Activated CD8-positive, alpha-beta T cell treated with anti-CD3 and anti-CD28 coated beads, Interleukin-2, amount 10 ng/mL, durations not matched to agents 7 days and 5 days (primary cell): ENCODE data around the gene WIPI1. TPM values are rescaled to one million over a fixed set of nuclear protein-coding genes. Genes with fewer than 3 reads are reported as not detected.
A peak's percentile ranks its signal among the peaks of the same experiment; 100 is the strongest.

ENCODE experiments used
- ATAC-seq: fragments of 150-1000 bp; cut with Tn5 transposase; one replicate; pipeline ENCODE4 v1.10.0; 2021; ENCODE audit warnings: moderate library complexity
- CTCF ChIA-PET: fragments of 350-600 bp; sonication (Branson Sonifier 250); formaldehyde crosslinking; loops from one replicate; lab custom pipeline; 2021; ENCODE audit warnings: antibody characterized with exemption; lab: Charles Lee
- POLR2A ChIA-PET: fragments of 350-600 bp; sonication (Branson Sonifier 250); formaldehyde crosslinking; loops from one replicate; lab custom pipeline; 2021; ENCODE audit warnings: antibody characterized with exemption; lab: Charles Lee
- DNase-seq: peaks from one replicate; pipeline ENCODE4 v3.0.0-alpha.2; 2020
- H3K27ac Mint-ChIP-seq: one replicate; pipeline ENCODE4 v1.8.0; 2021; ENCODE audit warnings: mild to moderate bottlenecking, mixed read lengths
- H3K27me3 Mint-ChIP-seq: one replicate; pipeline ENCODE4 v1.8.0; 2021; ENCODE audit warnings: low read depth, mixed read lengths
- H3K36me3 Mint-ChIP-seq: one replicate; pipeline ENCODE4 v1.8.0; 2021; ENCODE audit warnings: low read depth, mixed read lengths
- H3K4me1 Mint-ChIP-seq: one replicate; pipeline ENCODE4 v1.8.0; 2021; ENCODE audit warnings: low read depth, mixed read lengths
- H3K4me3 Mint-ChIP-seq: one replicate; pipeline ENCODE4 v1.8.0; 2021; ENCODE audit warnings: mild to moderate bottlenecking, mixed read lengths
- H3K9me3 Mint-ChIP-seq: one replicate; pipeline ENCODE4 v1.8.0; 2022; ENCODE audit warnings: mixed read lengths; ENCODE audit not compliant: insufficient read depth
- total RNA-seq, 2 experiments: library from RNA; stranded (reverse); gene quantifications; one replicate each; pipeline ENCODE4 v1.2.3, GENCODE V29; 2021

WIPI1 gene
- total RNA-seq, 2 experiments from 2014 or later: 40.8 to 41.4 TPM

DNA sequence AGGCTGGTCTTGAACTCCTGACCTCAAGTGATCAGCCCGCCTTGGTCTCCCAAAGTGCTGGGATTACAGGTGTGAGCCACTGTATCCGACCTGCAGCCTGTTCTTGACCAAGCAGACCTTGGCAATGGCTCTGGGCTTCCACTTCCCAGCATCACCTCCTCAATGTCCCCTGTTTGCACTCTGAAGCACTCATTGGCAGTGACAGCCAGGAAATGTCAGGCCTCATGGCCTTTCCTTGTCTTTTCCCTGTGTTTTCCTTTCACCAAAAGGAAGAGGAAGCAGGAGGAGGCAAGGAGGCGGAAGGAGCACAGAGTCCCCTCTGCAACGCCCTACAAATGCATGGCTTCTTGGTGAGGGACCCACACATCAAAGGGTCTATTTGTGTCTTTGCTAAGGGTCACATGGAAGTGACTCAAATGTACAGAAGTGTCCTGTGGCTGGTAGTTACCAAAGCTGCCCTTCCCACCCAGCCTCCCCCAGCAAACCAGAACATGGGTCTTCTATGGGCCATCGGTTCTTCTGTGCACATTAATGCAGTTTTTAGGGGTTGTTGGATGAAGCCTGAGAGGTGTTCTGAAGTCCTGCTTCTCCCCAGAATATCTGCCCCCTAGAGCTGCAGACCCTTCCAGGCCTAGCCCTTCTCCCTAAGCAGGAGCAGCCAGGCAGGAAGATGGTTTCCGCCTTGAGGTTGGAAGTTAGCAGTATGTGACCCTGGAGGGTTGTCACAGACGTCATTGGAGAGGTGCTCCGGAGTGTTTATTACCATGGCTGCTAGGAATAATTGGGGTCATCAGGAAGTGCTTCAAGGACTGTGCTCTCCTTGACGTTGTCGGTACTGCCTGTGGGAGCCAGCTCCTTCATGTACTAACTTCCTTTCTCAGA is 60.8 kb downstream of the WIPI1 start:
- H3K36me3 Mint-ChIP-seq: peaks cover 16% of the 10 kb centered on the region
- POLR2A ChIA-PET: interaction anchor here (1.0 kb wide), 1 partner anchor 105 kb away, joined by 3 read pairs; the partner anchor contains the start of genes ARSG and SLC16A6
- ATAC-seq (peak; percentile 6), DNase-seq (no peak)
- H3K4me1 Mint-ChIP-seq: peaks cover 39% of the 10 kb centered on the region
- peaks cover 6% of the 10 kb centered on the region for H3K9me3 Mint-ChIP-seq
- H3K27me3 Mint-ChIP-seq: no peaks in the 10 kb centered on the region
- CTCF ChIA-PET: interaction anchor here (1.0 to 2.8 kb wide), 7 partner anchors 9 to 134 kb away, joined by 3 to 11 read pairs (median 3); partner anchors contain the start of gene ARSG
- no peak overlapping the region for H3K4me3 Mint-ChIP-seq
- H3K27ac Mint-ChIP-seq: peak overlapping the region; percentile 60

DNA sequence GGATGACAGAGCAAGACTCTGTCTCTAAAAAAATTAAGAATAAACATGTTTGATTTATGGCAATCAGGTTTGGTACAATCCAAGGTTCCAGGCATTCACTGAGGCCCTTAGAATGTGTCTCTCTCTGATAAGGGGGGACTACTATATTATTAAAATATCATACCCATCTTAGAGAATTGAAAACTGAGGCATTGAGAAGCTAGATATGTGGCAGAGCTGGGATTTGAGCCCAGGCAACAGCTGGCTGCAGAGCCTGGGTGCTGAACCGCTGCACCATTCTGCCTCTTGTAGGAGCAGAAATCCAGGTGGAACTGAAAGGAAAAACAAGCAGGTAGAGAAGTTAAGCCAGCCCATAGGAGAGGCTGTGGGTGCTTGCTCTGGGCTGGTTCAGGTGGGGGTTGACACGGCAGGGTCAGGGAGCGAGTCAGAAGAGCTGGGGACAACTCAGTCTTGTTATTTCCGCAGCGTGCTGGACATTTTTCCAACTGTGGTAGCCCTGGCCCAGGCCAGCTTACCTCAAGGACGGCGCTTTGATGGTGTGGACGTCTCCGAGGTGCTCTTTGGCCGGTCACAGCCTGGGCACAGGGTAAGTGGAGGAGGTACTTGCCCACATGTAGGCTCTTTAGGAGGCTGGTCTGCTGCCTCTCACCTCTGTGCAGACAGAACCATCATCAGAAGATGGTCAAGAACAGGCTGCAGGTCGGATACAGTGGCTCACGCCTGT is 62.5 kb downstream of the WIPI1 start:
- no peak for ATAC-seq
- peaks cover 30% of the 10 kb centered on the region for H3K4me1 Mint-ChIP-seq
- ChIA-PET POLR2A (no interaction called here), CTCF (interaction anchor here (0.9 to 1.6 kb wide), 4 partner anchors 21 to 132 kb away, joined by 3 to 4 read pairs (median 4); partner anchors contain the start of gene ARSG)
- no peak for DNase-seq
- peaks cover 6% of the 10 kb centered on the region for H3K9me3 Mint-ChIP-seq
- no peak overlapping the region for H3K27ac Mint-ChIP-seq
- no peaks in the 10 kb centered on the region for H3K27me3 Mint-ChIP-seq
- H3K4me3 Mint-ChIP-seq: no peak overlapping the region
- H3K36me3 Mint-ChIP-seq: peaks cover 16% of the 10 kb centered on the region

DNA sequence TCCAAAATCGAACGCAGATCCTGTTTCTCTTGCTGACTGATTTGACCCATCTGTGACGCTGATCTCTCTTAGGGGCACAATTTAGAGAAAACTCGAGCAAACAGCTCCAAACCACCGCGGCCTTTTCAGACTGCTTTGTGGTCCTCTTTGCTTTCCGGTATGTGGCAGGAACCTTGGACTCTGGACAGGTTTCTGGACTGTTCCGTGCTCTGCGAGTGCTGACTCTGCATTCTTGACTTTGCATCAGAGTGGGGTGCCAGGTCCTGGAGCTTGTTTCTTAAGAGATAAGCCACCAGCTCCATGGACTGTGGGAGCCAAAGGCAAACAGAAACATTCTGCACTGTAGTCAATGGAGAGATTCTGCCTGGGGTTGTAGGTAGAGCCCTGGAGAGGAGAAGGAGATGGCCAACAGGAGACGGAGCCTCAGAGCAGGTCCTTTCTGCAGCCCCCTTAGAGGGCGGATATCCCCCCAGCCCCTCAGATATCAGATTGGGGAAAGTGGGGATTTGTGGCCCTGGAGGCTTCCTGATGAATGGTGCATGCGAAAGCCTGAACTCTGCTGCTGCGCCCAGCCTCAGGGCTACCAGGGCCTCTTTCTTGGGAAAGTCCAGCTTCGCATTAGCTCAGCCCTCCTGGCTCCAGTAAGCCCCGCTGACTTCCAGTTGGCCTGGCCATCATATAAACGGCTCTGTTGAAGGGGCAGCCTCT is 65.6 kb downstream of the WIPI1 start:
- H3K4me3 Mint-ChIP-seq: no peak overlapping the region
- H3K4me1 Mint-ChIP-seq: peaks cover 11% of the 10 kb centered on the region
- ChIA-PET POLR2A (interaction anchor here (1.0 kb wide), 1 partner anchor 101 kb away, joined by 3 read pairs; the partner anchor contains the start of genes ARSG and SLC16A6), CTCF (interaction anchor here (1.0 to 1.5 kb wide), 3 partner anchors 8 to 45 kb away, joined by 3 to 4 read pairs (median 3); no protein-coding TSS in a partner anchor)
- DNase-seq: no peak
- peaks cover 6% of the 10 kb centered on the region for H3K9me3 Mint-ChIP-seq
- no peak overlapping the region for H3K27ac Mint-ChIP-seq
- peaks cover 13% of the 10 kb centered on the region for H3K36me3 Mint-ChIP-seq
- ATAC-seq: no peak
- no peaks in the 10 kb centered on the region for H3K27me3 Mint-ChIP-seq

DNA sequence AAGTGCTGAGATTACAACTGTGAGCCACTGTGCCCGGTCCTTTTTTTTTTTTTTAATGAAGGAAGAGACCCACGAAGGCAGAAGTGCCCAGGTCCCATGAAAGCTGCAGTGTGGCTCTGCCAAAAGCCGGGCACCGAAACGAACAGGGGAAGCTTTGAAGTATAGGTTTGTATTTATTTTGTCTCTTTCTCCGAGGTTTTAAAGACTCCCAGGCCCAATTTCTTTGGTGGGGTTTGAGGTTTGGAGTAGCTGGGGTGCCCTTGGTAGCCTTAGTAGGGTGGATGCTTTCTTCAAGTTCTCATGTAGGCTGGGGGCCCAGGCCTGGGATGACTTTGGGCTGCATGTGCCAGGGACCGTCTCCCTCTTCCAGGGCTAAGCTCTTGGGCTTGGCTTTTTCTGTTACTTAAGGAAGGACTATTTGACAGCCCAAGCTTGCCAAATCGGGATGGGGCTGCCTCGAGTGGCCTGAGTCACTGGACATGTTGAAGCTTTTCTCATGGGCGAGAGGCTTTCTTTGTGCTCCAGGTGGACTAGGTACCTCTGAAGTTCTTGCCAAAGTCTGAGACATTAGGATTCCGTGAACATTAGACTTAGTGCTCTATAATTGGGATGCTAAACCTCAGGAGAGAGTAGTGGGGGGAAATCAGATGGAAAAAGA is 66.3 kb downstream of the WIPI1 start:
- ATAC-seq (no peak), DNase-seq (no peak)
- peaks cover 5% of the 10 kb centered on the region for H3K4me1 Mint-ChIP-seq
- H3K9me3 Mint-ChIP-seq: peaks cover 6% of the 10 kb centered on the region
- ChIA-PET POLR2A (interaction anchor here (1.0 kb wide), 1 partner anchor 100 kb away, joined by 3 read pairs; the partner anchor contains the start of genes ARSG and SLC16A6), CTCF (interaction anchor here (1.0 to 1.5 kb wide), 3 partner anchors 8 to 46 kb away, joined by 3 to 4 read pairs (median 3); no protein-coding TSS in a partner anchor)
- no peak overlapping the region for H3K4me3 Mint-ChIP-seq
- H3K36me3 Mint-ChIP-seq: peaks cover 7% of the 10 kb centered on the region
- no peak overlapping the region for H3K27ac Mint-ChIP-seq
- H3K27me3 Mint-ChIP-seq: no peaks in the 10 kb centered on the region

DNA sequence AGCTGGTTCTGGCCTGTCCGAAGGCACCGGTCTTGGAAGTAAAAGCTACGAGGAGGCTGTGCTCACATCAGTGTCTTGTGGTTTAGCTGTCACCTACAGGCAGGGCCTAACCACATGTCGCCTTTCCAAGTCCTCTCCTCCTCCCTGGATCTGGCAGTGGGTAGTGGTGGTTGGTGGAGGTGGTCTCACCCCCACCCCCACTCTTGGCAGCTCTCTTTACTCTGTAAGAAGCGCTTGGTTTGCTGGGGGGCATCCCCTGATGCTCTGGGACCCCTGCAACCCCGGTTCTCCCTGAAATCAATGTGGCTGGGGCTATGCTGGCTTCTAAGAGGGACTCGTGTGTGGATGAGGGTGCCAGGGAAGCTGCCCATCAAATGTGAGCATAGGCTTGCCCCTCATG is 68.3 kb downstream of the WIPI1 start:
- Mint-ChIP-seq H3K36me3 (no peaks in the 10 kb centered on the region), H3K27me3 (no peaks in the 10 kb centered on the region), H3K4me3 (no peak overlapping the region), H3K27ac (no peak overlapping the region), H3K9me3 (no peaks in the 10 kb centered on the region), H3K4me1 (peaks cover 17% of the 10 kb centered on the region)
- CTCF ChIA-PET: interaction anchor here (1.5 kb wide), 1 partner anchor 36 kb away, joined by 3 read pairs; no protein-coding TSS in a partner anchor
- DNase-seq (no peak), ATAC-seq (no peak)
- POLR2A ChIA-PET: no interaction called here

DNA sequence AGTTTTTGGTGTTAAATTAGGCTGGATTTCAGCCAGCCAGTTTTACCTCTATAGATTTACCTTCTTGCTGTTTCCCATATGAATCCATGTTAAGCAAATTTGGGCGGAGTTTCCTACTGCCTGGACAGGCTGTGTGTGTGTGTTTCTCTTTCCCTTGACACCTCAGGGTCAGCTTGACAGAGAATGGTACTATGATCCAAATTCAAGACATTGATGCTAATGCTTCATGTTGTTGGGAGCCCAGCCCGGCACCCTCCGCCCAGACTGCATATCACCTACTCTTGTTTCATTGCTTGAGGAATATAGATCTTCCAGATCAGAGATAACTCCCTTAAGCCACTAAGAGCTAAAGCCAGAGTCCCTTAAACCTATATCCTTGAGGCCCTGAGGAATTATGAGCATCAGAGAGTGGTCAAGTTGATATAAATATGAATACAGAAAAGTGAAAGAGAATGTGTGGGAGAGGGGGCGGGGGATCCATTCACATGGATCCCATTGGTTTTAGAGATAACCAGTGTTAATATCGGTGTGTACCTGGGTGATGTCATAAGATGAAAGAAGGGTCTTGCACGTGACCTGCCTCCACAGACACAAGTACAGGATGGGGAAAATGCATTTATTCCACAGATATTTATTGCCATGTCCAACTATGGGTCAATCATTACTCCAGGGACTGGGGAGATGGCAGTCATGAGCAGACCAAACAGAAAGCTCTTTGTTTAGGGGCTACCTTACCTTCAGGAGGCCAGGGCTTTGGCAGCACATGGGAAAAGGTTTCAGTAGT is 69.7 kb downstream of the WIPI1 start:
- ATAC-seq (no peak), DNase-seq (no peak)
- CTCF ChIA-PET: interaction anchor here (0.7 to 1.9 kb wide), 3 partner anchors 8 to 35 kb away, joined by 3 to 8 read pairs (median 3); no protein-coding TSS in a partner anchor
- POLR2A ChIA-PET: no interaction called here
- peaks cover 31% of the 10 kb centered on the region for H3K4me1 Mint-ChIP-seq
- H3K27me3 Mint-ChIP-seq: no peaks in the 10 kb centered on the region
- H3K36me3 Mint-ChIP-seq: no peaks in the 10 kb centered on the region
- H3K27ac Mint-ChIP-seq: no peak overlapping the region
- no peak overlapping the region for H3K4me3 Mint-ChIP-seq
- no peaks in the 10 kb centered on the region for H3K9me3 Mint-ChIP-seq

DNA sequence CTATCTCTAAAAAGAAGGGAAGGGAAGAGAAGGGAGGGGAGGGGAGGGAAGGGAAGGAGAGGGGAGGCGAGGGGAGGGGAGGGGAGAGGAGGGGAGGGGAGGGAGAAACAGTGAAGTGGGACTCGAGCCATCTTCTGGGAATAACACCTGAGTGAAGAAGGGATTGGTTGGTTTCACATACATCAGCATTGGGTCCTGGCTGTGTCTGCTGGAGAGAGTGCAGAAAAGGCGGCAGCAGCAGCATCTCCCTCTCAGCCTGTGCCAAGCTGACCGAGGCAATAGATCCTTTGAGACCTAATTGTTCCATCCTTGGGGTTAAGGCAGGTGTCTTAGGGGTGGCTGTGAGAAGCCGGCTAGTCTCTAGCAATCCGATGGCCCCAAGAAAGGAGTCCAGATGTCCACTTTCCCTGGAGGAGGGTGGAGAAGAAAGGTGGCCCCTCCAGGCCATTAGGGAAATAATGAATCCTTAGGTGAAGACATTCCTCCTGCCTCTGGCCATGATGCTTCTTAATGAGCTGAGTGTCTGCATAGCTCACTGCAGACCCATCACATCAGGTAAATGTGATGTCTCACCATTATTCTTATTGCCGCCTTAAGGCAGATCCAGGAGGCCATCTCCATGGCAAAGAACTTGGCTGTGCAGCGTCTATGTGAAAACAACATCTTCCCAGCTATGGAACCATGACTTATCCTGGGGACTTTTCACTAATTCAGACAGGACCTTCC is 71.6 kb downstream of the WIPI1 start:
- H3K27me3 Mint-ChIP-seq: no peaks in the 10 kb centered on the region
- no peak overlapping the region for H3K27ac Mint-ChIP-seq
- peaks cover 39% of the 10 kb centered on the region for H3K4me1 Mint-ChIP-seq
- ChIA-PET POLR2A (no interaction called here), CTCF (interaction anchor here (1.1 to 4.6 kb wide), 2 partner anchors 12 to 13 kb away, joined by 3 to 20 read pairs; no protein-coding TSS in a partner anchor)
- H3K36me3 Mint-ChIP-seq: no peaks in the 10 kb centered on the region
- ATAC-seq (no peak), DNase-seq (no peak)
- H3K4me3 Mint-ChIP-seq: no peak overlapping the region
- H3K9me3 Mint-ChIP-seq: no peaks in the 10 kb centered on the region

DNA sequence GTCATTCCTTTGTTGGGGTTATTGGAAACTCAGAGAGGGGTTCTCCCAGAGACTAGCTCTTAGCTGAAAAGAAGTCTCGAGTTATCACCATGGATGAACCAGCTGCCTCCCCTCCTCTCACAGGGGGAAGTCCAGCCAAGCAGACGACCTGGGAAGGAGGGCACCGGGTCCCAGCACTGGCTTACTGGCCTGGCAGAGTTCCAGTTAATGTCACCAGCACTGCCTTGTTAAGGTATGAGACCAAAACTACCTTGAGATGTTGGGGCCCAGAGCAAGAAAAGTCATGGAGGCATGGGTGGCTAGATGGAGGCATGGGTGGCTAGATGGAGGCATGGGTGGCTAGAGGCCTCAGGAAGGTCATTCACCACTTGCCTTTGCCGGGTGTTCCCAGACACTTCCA is 72.4 kb downstream of the WIPI1 start:
- ChIA-PET CTCF (interaction anchor here (1.0 to 4.6 kb wide), 2 partner anchors 14 to 122 kb away, joined by 3 to 20 read pairs; no protein-coding TSS in a partner anchor), POLR2A (no interaction called here)
- ATAC-seq (no peak), DNase-seq (no peak)
- Mint-ChIP-seq H3K4me1 (peaks cover 37% of the 10 kb centered on the region), H3K36me3 (no peaks in the 10 kb centered on the region), H3K4me3 (no peak overlapping the region), H3K27ac (peak overlapping the region; percentile 71), H3K27me3 (no peaks in the 10 kb centered on the region), H3K9me3 (no peaks in the 10 kb centered on the region)

DNA sequence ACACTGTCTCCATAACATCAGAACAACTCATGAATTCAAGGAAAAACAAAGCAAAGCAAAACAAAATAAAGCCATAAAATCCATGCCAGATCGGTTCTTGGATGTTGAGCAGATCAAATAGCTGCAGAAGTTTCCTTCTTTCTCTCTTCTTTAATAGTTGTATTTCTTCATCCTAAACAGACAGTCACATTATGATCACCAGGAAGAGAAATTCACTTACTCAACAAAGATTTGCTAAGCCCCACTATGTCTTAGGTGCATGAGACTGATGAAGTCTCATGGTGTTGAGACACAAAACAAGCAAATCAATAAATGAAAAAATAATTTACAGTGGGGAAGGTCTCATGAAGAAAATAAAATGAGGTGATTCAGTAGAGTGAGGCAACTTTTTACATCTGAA is 72.8 kb downstream of the WIPI1 start:
- Mint-ChIP-seq H3K27ac (peak overlapping the region; percentile 71), H3K36me3 (no peaks in the 10 kb centered on the region), H3K4me3 (peak overlapping the region; percentile 9), H3K27me3 (no peaks in the 10 kb centered on the region), H3K9me3 (no peaks in the 10 kb centered on the region), H3K4me1 (peaks cover 37% of the 10 kb centered on the region)
- DNase-seq (no peak), ATAC-seq (peak; percentile 10)
- ChIA-PET CTCF (interaction anchor here (1.0 to 4.6 kb wide), 3 partner anchors 14 to 121 kb away, joined by 3 to 20 read pairs (median 3); no protein-coding TSS in a partner anchor), POLR2A (no interaction called here)
